WTC11 (cell line): ENCODE measurements around the gene GADD45GIP1.

Source experiments
- ATF1 ChIP-seq: sonication (generic); formaldehyde crosslinking; IDR thresholded peaks from 2 replicates; pipeline ENCODE4 v1.8.1; 2023; ENCODE audit warnings: mild to moderate bottlenecking, moderate library complexity, missing genetic modification reagents
- CREB1 ChIP-seq: sonication (generic); formaldehyde crosslinking; IDR thresholded peaks from 2 replicates; pipeline ENCODE4 v1.8.0; 2023; ENCODE audit warnings: mild to moderate bottlenecking, missing genetic modification reagents
- EMX1 ChIP-seq: fragments of 250-450 bp; sonication (Bioruptor Pico); IDR thresholded peaks from 2 replicates; pipeline ENCODE4 v1.8.0; 2021; ENCODE audit warnings: mild to moderate bottlenecking
- ETV6 ChIP-seq: sonication (generic); formaldehyde crosslinking; IDR thresholded peaks from 2 replicates; pipeline ENCODE4 v1.8.1; 2022; ENCODE audit warnings: mild to moderate bottlenecking, missing genetic modification reagents
- NR1H2 ChIP-seq: sonication (generic); formaldehyde crosslinking; IDR thresholded peaks from 2 replicates; pipeline ENCODE4 v1.9.0; 2021; ENCODE audit warnings: mild to moderate bottlenecking, moderate library complexity, missing genetic modification reagents
- RELA ChIP-seq: sonication (generic); formaldehyde crosslinking; IDR thresholded peaks from 2 replicates; pipeline ENCODE4 v1.8.1; 2022; ENCODE audit warnings: missing genetic modification reagents, mild to moderate bottlenecking, borderline replicate concordance
- ZNF232 ChIP-seq: sonication (generic); formaldehyde crosslinking; IDR thresholded peaks from 2 replicates; pipeline ENCODE4 v1.8.0; 2022; ENCODE audit warnings: mild to moderate bottlenecking, missing genetic modification reagents
- TF ChIP-seq, protein P1 (sequence below): sonication (generic); formaldehyde crosslinking; IDR thresholded peaks from 2 replicates; pipeline ENCODE4 v1.8.0; 2022; ENCODE audit warnings: mild to moderate bottlenecking, missing genetic modification reagents
- TF ChIP-seq, protein P2 (sequence below): fragments of 200-600 bp; IDR thresholded peaks from 2 replicates; pipeline ENCODE4 v1.8.0; 2022; ENCODE audit warnings: antibody characterized with exemption
- TF ChIP-seq, protein P3 (sequence below): sonication (generic); formaldehyde crosslinking; IDR thresholded peaks from 2 replicates; pipeline ENCODE4 v1.8.1; 2023; ENCODE audit warnings: mild to moderate bottlenecking, missing genetic modification reagents, moderate library complexity
- TF ChIP-seq, protein P4 (sequence below): sonication (generic); formaldehyde crosslinking; IDR thresholded peaks from 2 replicates; pipeline ENCODE4 v1.8.1; 2022; ENCODE audit warnings: missing genetic modification reagents, borderline replicate concordance
- TF ChIP-seq, protein P5 (sequence below): sonication (generic); formaldehyde crosslinking; IDR thresholded peaks from 2 replicates; pipeline ENCODE4 v1.8.1; 2023; ENCODE audit warnings: mild to moderate bottlenecking, missing genetic modification reagents
- TF ChIP-seq, protein P6 (sequence below): sonication (generic); formaldehyde crosslinking; IDR thresholded peaks from 2 replicates; pipeline ENCODE4 v1.8.0; 2022; ENCODE audit warnings: mild to moderate bottlenecking, missing genetic modification reagents

DNA sequence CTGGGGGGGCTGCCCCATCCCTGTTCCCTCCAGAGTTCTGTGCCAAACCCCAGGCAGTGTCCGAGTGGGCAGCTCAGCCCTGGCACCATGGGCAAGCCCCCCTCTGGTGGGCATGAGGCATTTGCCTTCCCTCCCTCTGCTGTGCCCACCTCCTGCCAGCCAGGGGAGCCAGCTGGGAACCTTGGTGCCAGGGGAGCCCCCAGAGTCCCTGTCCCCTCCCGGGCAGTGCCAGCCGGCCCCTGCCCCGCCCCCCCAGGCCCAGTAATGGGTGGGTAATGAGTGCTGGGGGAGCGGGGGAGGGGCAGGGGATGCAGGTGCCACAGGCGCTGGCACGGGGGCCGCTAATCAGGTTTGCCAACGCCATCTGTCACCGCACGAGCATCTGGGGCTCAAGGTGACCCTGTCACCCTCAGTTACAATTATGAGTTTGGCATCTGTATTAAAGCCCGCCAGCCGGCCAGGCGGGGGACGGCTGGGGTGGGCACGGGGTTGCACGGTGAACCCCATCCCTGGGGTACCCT, 18.3 kb upstream of the GADD45GIP1 start:
- TF ChIP-seq, protein P1, sequence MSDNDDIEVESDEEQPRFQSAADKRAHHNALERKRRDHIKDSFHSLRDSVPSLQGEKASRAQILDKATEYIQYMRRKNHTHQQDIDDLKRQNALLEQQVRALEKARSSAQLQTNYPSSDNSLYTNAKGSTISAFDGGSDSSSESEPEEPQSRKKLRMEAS (CRISPR knock-in tag) = no peak
- TF ChIP-seq, protein P2, sequence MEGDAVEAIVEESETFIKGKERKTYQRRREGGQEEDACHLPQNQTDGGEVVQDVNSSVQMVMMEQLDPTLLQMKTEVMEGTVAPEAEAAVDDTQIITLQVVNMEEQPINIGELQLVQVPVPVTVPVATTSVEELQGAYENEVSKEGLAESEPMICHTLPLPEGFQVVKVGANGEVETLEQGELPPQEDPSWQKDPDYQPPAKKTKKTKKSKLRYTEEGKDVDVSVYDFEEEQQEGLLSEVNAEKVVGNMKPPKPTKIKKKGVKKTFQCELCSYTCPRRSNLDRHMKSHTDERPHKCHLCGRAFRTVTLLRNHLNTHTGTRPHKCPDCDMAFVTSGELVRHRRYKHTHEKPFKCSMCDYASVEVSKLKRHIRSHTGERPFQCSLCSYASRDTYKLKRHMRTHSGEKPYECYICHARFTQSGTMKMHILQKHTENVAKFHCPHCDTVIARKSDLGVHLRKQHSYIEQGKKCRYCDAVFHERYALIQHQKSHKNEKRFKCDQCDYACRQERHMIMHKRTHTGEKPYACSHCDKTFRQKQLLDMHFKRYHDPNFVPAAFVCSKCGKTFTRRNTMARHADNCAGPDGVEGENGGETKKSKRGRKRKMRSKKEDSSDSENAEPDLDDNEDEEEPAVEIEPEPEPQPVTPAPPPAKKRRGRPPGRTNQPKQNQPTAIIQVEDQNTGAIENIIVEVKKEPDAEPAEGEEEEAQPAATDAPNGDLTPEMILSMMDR = no peak
- TF ChIP-seq NR1H2 (CRISPR knock-in tag) (no peak), ATF1 (CRISPR knock-in tag) (no peak), ETV6 (CRISPR knock-in tag) (no peak), ZNF232 (CRISPR knock-in tag) (no peak), EMX1 (CRISPR knock-in tag) (no peak), RELA (CRISPR knock-in tag) (no peak), CREB1 (CRISPR knock-in tag) (no peak)
- TF ChIP-seq, protein P3, sequence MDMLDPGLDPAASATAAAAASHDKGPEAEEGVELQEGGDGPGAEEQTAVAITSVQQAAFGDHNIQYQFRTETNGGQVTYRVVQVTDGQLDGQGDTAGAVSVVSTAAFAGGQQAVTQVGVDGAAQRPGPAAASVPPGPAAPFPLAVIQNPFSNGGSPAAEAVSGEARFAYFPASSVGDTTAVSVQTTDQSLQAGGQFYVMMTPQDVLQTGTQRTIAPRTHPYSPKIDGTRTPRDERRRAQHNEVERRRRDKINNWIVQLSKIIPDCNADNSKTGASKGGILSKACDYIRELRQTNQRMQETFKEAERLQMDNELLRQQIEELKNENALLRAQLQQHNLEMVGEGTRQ = no peak
- TF ChIP-seq, protein P4, sequence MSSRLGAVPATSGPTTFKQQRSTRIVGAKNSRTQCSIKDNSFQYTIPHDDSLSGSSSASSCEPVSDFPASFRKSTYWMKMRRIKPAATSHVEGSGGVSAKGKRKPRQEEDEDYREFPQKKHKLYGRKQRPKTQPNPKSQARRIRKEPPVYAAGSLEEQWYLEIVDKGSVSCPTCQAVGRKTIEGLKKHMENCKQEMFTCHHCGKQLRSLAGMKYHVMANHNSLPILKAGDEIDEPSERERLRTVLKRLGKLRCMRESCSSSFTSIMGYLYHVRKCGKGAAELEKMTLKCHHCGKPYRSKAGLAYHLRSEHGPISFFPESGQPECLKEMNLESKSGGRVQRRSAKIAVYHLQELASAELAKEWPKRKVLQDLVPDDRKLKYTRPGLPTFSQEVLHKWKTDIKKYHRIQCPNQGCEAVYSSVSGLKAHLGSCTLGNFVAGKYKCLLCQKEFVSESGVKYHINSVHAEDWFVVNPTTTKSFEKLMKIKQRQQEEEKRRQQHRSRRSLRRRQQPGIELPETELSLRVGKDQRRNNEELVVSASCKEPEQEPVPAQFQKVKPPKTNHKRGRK (CRISPR knock-in tag) = no peak
- TF ChIP-seq, protein P5, sequence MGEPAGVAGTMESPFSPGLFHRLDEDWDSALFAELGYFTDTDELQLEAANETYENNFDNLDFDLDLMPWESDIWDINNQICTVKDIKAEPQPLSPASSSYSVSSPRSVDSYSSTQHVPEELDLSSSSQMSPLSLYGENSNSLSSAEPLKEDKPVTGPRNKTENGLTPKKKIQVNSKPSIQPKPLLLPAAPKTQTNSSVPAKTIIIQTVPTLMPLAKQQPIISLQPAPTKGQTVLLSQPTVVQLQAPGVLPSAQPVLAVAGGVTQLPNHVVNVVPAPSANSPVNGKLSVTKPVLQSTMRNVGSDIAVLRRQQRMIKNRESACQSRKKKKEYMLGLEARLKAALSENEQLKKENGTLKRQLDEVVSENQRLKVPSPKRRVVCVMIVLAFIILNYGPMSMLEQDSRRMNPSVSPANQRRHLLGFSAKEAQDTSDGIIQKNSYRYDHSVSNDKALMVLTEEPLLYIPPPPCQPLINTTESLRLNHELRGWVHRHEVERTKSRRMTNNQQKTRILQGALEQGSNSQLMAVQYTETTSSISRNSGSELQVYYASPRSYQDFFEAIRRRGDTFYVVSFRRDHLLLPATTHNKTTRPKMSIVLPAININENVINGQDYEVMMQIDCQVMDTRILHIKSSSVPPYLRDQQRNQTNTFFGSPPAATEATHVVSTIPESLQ (CRISPR knock-in tag) = no peak
- TF ChIP-seq, protein P6, sequence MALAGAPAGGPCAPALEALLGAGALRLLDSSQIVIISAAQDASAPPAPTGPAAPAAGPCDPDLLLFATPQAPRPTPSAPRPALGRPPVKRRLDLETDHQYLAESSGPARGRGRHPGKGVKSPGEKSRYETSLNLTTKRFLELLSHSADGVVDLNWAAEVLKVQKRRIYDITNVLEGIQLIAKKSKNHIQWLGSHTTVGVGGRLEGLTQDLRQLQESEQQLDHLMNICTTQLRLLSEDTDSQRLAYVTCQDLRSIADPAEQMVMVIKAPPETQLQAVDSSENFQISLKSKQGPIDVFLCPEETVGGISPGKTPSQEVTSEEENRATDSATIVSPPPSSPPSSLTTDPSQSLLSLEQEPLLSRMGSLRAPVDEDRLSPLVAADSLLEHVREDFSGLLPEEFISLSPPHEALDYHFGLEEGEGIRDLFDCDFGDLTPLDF = no peak
